IMR-90 (cell line): ENCODE measurements around the gene WBP1. TPM values are rescaled to one million over a fixed set of nuclear protein-coding genes. Genes with fewer than 3 reads are reported as not detected.
A peak's percentile ranks its signal among the peaks of the same experiment; 100 is the strongest.

Experiments
- ATAC-seq: fragments of 200-7000 bp; cut with Tn5 transposase; 2 replicates; pipeline ENCODE4 v1.9.1; 2020; ENCODE audit warnings: low read depth, mild to moderate bottlenecking, moderate library complexity
- BruUV-seq: library from RNA; stranded (reverse); fragments of 400-500 nt; replicated peaks from 2 replicates; lab custom pipeline; 2021; lab: Mats Ljungman, UMichigan
- CTCF ChIA-PET: fragments of 300-600 bp; formaldehyde crosslinking; extraction: SDS; loops from one replicate; lab custom pipeline; 2021; ENCODE audit warnings: antibody characterized with exemption; lab: Yijun Ruan, JAX
- POLR2A ChIA-PET: fragments of 300-600 bp; sonication (Branson Sonifier 250); formaldehyde crosslinking; loops from one replicate; lab custom pipeline; 2022; ENCODE audit warnings: antibody characterized with exemption; ENCODE audit not compliant: unreplicated experiment; lab: Charles Lee
- DNase-seq: peaks from one replicate; pipeline ENCODE4 v3.0.0; 2013
- H2AFZ ChIP-seq: replicated peaks from 2 replicates; pipeline ENCODE3; 2013; ENCODE audit warnings: low read length, mild to moderate bottlenecking; ENCODE audit not compliant: poor library complexity
- H2AK5ac ChIP-seq: 2 replicates; pipeline ENCODE4 v1.6.1; 2013; ENCODE audit warnings: low read depth, low read length, inconsistent platforms
- H2AK9ac ChIP-seq: replicated peaks from 2 replicates; pipeline ENCODE3; 2013; ENCODE audit warnings: mild to moderate bottlenecking, low read depth, low read length, moderate library complexity; ENCODE audit not compliant: poor library complexity
- H2BK120ac ChIP-seq: 2 replicates; pipeline ENCODE4 v1.6.1; 2013; ENCODE audit warnings: low read depth, low read length, inconsistent platforms
- H2BK15ac ChIP-seq: 3 replicates; pipeline ENCODE4 v1.6.1; 2013; ENCODE audit warnings: low read depth, low read length, inconsistent platforms
- H2BK20ac ChIP-seq: 2 replicates; pipeline ENCODE4 v1.6.1; 2013; ENCODE audit warnings: low read depth, mild to moderate bottlenecking, inconsistent platforms, low read length, moderate library complexity
- H2BK5ac ChIP-seq: 2 replicates; pipeline ENCODE4 v1.6.1; 2013; ENCODE audit warnings: mild to moderate bottlenecking, low read depth, low read length, inconsistent platforms; ENCODE audit not compliant: poor library complexity, severe bottlenecking
- H3K14ac ChIP-seq: replicated peaks from 2 replicates; pipeline ENCODE4 v1.6.1; 2013; ENCODE audit warnings: low read depth, low read length, inconsistent platforms
- H3K18ac ChIP-seq: 2 replicates; pipeline ENCODE4 v1.6.1; 2013; ENCODE audit warnings: low read depth, low read length, control low read depth
- H3K23ac ChIP-seq: 2 replicates; pipeline ENCODE4 v1.6.1; 2013; ENCODE audit warnings: low read depth, low read length, inconsistent platforms
- H3K27ac ChIP-seq: 2 replicates; pipeline ENCODE4 v1.5.1; 2013; ENCODE audit warnings: mild to moderate bottlenecking, control low read depth, low read length; ENCODE audit not compliant: insufficient read depth
- H3K27me3 ChIP-seq: 2 replicates; pipeline ENCODE4 v1.6.1; 2013; ENCODE audit warnings: low read length; ENCODE audit not compliant: control insufficient read depth, insufficient read depth
- H3K36me3 ChIP-seq: 2 replicates; pipeline ENCODE4 v1.6.1; 2013; ENCODE audit warnings: low read length, mixed read lengths; ENCODE audit not compliant: control insufficient read depth, insufficient read depth
- H3K4ac ChIP-seq: 2 replicates; pipeline ENCODE4 v1.6.1; 2013; ENCODE audit warnings: low read depth, low read length, inconsistent platforms
- H3K4me1 ChIP-seq: 2 replicates; pipeline ENCODE4 v1.6.1; 2013; ENCODE audit warnings: low read length, mixed read lengths; ENCODE audit not compliant: control insufficient read depth, insufficient read depth
- H3K4me2 ChIP-seq: 2 replicates; pipeline ENCODE4 v1.6.1; 2013; ENCODE audit warnings: low read depth, mild to moderate bottlenecking, control low read depth, low read length, moderate library complexity
- H3K4me3 ChIP-seq: 2 replicates; pipeline ENCODE4 v1.5.1; 2013; ENCODE audit warnings: low read depth, mild to moderate bottlenecking, control low read depth, low read length, moderate library complexity; ENCODE audit not compliant: insufficient read depth
- H3K56ac ChIP-seq: 2 replicates; pipeline ENCODE4 v1.6.1; 2013; ENCODE audit warnings: low read length, inconsistent platforms; ENCODE audit not compliant: insufficient read depth; ENCODE audit errors: extremely low read depth
- H3K79me1 ChIP-seq, 2 experiments: 2 replicates each; pipeline ENCODE4 v1.6.1; 2013; ENCODE audit warnings: low read length in 2 of 2, inconsistent platforms in 1 of 2, low read depth in 1 of 2
- H3K9ac ChIP-seq: 2 replicates; pipeline ENCODE4 v1.6.1; 2013; ENCODE audit warnings: low read depth, low read length, control low read depth
- H3K9me1 ChIP-seq: 2 replicates; pipeline ENCODE4 v1.6.1; 2013; ENCODE audit warnings: low read length, inconsistent platforms; ENCODE audit not compliant: insufficient read depth
- H3K9me3 ChIP-seq: 2 replicates; pipeline ENCODE4 v1.6.1; 2013; ENCODE audit warnings: low read length; ENCODE audit not compliant: control insufficient read depth, insufficient read depth
- H4K20me1 ChIP-seq: 2 replicates; pipeline ENCODE4 v1.6.1; 2013; ENCODE audit warnings: low read length, inconsistent platforms; ENCODE audit not compliant: insufficient read depth
- H4K5ac ChIP-seq: 2 replicates; pipeline ENCODE4 v1.6.1; 2013; ENCODE audit warnings: mild to moderate bottlenecking, low read depth, low read length, control low read depth
- H4K8ac ChIP-seq, 2 experiments: 2 replicates each; pipeline ENCODE4 v1.6.1; 2013; ENCODE audit warnings: low read depth in 2 of 2, low read length in 2 of 2, control low read depth in 1 of 2, inconsistent platforms in 1 of 2
- H4K91ac ChIP-seq: 2 replicates; pipeline ENCODE4 v1.6.1; 2013; ENCODE audit warnings: low read depth, low read length, inconsistent platforms; ENCODE audit not compliant: insufficient read depth
- CHD1 ChIP-seq: IDR thresholded peaks from 2 replicates; pipeline ENCODE4 v1.6.1; 2012; ENCODE audit warnings: low read depth, low read length, improper control_type of control experiment
- FOS ChIP-seq: fragments of 150-350 bp; IDR thresholded peaks from 2 replicates; pipeline ENCODE4 v1.6.1; 2016; ENCODE audit warnings: low read depth, low read length
- POLR2A ChIP-seq: IDR thresholded peaks from 2 replicates; pipeline ENCODE4 v1.6.1; 2012; ENCODE audit warnings: mild to moderate bottlenecking, low read depth, low read length
- RAD21 ChIP-seq: IDR thresholded peaks from 2 replicates; pipeline ENCODE4 v1.6.1; 2012; ENCODE audit warnings: low read length, improper control_type of control experiment
- WGBS, 2 experiments: methylation state at CpG; one replicate each; pipeline versions ENCODE4 v1.1.5 to v1.1.7; 2013; ENCODE audit warnings: missing lambda C conversion rate in 2 of 2; ENCODE audit not compliant: insufficient read length in 1 of 2; ENCODE audit errors: extremely low coverage in 2 of 2; 5-methylcytosine and 5-hydroxymethylcytosine counted together
- dilution Hi-C: fragments of 300-500 bp; cut with HindIII; formaldehyde crosslinking; loops from one replicate; pipeline ENCODE4 v1.14.3; 2018; ENCODE audit warnings: low sequenced_read_pairs; ENCODE audit not compliant: unreplicated experiment
- in situ Hi-C: fragments of 300-500 bp; cut with MboI; formaldehyde crosslinking; loops from 3 replicates; pipeline ENCODE4 v1.14.3; 2019; ENCODE audit warnings: low sequenced_read_pairs, inconsistent platforms, mixed read lengths
- intact Hi-C: fragments of 100-400 bp; cut with micrococcal nuclease; formaldehyde crosslinking; loops from 2 replicates; pipeline ENCODE4 v1.10.0; 2022
- polyA plus RNA-seq, 3 experiments: library from polyadenylated mRNA; depleted of rRNA; stranded (reverse); fragments of >200 nt; gene quantifications; 2 replicates each; pipeline ENCODE4 v1.2.3, GENCODE V29; 2012; ENCODE audit warnings: low replicate concordance in 1 of 3
- total RNA-seq: library from RNA; depleted of rRNA; stranded (reverse); fragments of >200 nt; gene quantifications from 2 replicates; pipeline ENCODE4 v1.2.3, GENCODE V29; 2012
- TF ChIP-seq, protein P1 (sequence below): conservative IDR thresholded peaks from 2 replicates; pipeline ENCODE4 v1.5.1; 2012; ENCODE audit warnings: mild to moderate bottlenecking, low read depth, low read length, improper control_type of control experiment
- TF ChIP-seq, protein P2 (sequence below): fragments of 150-350 bp; IDR thresholded peaks from 2 replicates; pipeline ENCODE4 v1.6.1; 2016; ENCODE audit warnings: low read depth, mild to moderate bottlenecking, low read length, moderate library complexity, borderline replicate concordance
- TF ChIP-seq, protein P3 (sequence below): fragments of 150-350 bp; IDR thresholded peaks from 2 replicates; pipeline ENCODE4 v1.6.1; 2017; ENCODE audit warnings: mild to moderate bottlenecking, antibody characterized with exemption, low read length, low read depth

Gene WBP1
- total and polyA plus RNA-seq, 2 of the 4 experiments (the other 2 are of a cell fraction) = 22.9 to 78.5 TPM

DNA sequence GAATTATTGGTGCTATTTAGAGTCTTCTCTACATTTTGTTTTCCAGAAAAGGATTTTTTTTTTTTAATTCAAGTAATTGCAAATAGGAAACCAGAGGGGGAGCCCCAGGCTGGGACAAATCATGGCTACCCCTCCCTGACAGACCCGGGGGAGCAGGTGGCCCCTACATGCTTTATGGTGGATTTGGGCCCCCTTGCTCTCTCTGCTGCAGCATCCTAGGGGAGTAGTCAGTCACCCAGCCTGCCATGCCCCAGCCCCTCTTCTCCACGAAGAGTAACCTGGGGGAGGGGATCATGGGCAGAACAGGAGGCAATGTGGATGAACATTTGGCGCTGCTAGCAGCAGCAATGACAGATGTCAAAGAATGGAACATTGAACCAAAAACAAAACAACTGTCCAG lies 41.5 kb upstream of the WBP1 start:
- no peak overlapping the region for H3K56ac ChIP-seq
- no CpG with 5 or more reads among the region's 3 CpGs for WGBS, 2 experiments
- peaks cover 4% of the 10 kb centered on the region for H3K9me1 ChIP-seq
- ATAC-seq (no peak), DNase-seq (no peak)
- no peak overlapping the region for H2AK9ac ChIP-seq
- H2BK15ac ChIP-seq = no peak overlapping the region
- ChIA-PET POLR2A (no interaction called here), CTCF (no interaction called here)
- H4K20me1 ChIP-seq = no peaks in the 10 kb centered on the region
- no TSS peak for BruUV-seq
- H3K14ac ChIP-seq = no peak overlapping the region
- no peak overlapping the region for H3K18ac ChIP-seq
- no peak overlapping the region for H3K4me2 ChIP-seq
- no peak overlapping the region for H2BK120ac ChIP-seq
- H3K27ac ChIP-seq = no peak overlapping the region
- intact Hi-C loops (no loop called here), in situ Hi-C loops (no loop called here), dilution Hi-C loops (no loop called here)
- no peaks in the 10 kb centered on the region for H3K36me3 ChIP-seq
- no peak overlapping the region for H4K5ac ChIP-seq
- H3K9me3 ChIP-seq = no peaks in the 10 kb centered on the region
- H2BK5ac ChIP-seq = no peak overlapping the region
- H4K91ac ChIP-seq = no peak overlapping the region
- H3K4me1 ChIP-seq = no peaks in the 10 kb centered on the region
- no peak overlapping the region for H3K4ac ChIP-seq
- H2AK5ac ChIP-seq = no peak overlapping the region
- no peak overlapping the region for H3K23ac ChIP-seq
- TF ChIP-seq RAD21 = no peak
- TF ChIP-seq POLR2A = no peak
- TF ChIP-seq, protein P1, sequence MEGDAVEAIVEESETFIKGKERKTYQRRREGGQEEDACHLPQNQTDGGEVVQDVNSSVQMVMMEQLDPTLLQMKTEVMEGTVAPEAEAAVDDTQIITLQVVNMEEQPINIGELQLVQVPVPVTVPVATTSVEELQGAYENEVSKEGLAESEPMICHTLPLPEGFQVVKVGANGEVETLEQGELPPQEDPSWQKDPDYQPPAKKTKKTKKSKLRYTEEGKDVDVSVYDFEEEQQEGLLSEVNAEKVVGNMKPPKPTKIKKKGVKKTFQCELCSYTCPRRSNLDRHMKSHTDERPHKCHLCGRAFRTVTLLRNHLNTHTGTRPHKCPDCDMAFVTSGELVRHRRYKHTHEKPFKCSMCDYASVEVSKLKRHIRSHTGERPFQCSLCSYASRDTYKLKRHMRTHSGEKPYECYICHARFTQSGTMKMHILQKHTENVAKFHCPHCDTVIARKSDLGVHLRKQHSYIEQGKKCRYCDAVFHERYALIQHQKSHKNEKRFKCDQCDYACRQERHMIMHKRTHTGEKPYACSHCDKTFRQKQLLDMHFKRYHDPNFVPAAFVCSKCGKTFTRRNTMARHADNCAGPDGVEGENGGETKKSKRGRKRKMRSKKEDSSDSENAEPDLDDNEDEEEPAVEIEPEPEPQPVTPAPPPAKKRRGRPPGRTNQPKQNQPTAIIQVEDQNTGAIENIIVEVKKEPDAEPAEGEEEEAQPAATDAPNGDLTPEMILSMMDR = peak; percentile 12; the same call in 1 of the 2 replicates
- no peak for TF ChIP-seq CHD1
- TF ChIP-seq, protein P2, sequence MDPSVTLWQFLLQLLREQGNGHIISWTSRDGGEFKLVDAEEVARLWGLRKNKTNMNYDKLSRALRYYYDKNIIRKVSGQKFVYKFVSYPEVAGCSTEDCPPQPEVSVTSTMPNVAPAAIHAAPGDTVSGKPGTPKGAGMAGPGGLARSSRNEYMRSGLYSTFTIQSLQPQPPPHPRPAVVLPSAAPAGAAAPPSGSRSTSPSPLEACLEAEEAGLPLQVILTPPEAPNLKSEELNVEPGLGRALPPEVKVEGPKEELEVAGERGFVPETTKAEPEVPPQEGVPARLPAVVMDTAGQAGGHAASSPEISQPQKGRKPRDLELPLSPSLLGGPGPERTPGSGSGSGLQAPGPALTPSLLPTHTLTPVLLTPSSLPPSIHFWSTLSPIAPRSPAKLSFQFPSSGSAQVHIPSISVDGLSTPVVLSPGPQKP = no peak
- TF ChIP-seq, protein P3, sequence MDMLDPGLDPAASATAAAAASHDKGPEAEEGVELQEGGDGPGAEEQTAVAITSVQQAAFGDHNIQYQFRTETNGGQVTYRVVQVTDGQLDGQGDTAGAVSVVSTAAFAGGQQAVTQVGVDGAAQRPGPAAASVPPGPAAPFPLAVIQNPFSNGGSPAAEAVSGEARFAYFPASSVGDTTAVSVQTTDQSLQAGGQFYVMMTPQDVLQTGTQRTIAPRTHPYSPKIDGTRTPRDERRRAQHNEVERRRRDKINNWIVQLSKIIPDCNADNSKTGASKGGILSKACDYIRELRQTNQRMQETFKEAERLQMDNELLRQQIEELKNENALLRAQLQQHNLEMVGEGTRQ = no peak
- no peak for TF ChIP-seq FOS
- H2BK20ac ChIP-seq = no peak overlapping the region
- no peak overlapping the region for H3K9ac ChIP-seq
- H4K8ac ChIP-seq = no peak overlapping the region
- no peak overlapping the region for H3K4me3 ChIP-seq
- no peaks in the 10 kb centered on the region for H3K79me1 ChIP-seq
- peaks cover 31% of the 10 kb centered on the region for H3K27me3 ChIP-seq
- H2AFZ ChIP-seq = no peak overlapping the region
